HG02642 (cell line): ENCODE measurements around the gene RBMXL3.
"Not testable (repeated sequence)": the region's sequence is repeated elsewhere in the genome, so short reads cannot be mapped to it uniquely, and the experiment has no call there.

ENCODE experiments used
- ATAC-seq: cut with Tn5 transposase; IDR thresholded peaks from one replicate; pipeline ENCODE4 v1.9.1; 2021; ENCODE audit warnings: mild to moderate bottlenecking; ENCODE audit not compliant: unreplicated experiment, poor library complexity

The RBMXL3 gene

DNA sequence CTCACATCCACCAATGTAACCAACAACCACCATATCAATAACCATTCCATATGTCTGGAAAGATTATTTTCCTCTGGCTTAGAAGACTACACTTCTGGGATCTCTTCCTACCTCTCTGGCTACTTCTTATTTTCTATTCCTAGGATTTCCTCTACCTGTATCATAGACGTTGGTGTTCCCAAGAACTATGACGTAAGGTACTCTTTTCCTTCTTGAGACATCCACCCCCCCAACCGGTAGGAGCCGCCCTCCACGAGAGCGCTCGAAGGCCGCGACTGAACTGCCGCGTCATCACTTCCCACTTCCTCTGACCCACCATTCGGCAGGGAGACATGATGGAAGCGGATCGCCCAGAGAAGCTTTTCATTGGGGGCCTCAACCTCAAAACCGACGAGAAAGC, at the start of gene RBMXL3:
TSS of gene RBMXL3 (plus strand) at position 301 of the 400 bp plus-strand sequence. CDS start at position 333, 32 bp downstream.
- no peak for ATAC-seq

DNA sequence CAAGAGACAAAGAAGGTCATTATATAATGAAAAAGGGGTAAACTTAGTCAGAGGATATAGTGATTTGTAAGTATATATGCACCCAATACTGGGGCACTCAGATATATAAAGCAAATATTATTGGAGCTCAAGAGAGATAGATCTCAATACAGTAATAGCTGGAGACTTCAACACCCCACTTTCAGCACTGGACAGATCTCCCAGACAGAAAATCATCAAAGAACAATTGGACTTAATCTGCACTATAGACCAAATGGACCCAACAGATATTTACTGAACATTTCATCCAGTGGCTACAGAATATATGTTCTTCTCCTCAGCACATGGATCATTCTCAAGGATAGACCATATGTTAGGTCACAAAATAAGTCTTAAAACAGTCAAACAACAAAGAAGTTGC, 47.2 kb upstream of the RBMXL3 start:
- no peak for ATAC-seq

DNA sequence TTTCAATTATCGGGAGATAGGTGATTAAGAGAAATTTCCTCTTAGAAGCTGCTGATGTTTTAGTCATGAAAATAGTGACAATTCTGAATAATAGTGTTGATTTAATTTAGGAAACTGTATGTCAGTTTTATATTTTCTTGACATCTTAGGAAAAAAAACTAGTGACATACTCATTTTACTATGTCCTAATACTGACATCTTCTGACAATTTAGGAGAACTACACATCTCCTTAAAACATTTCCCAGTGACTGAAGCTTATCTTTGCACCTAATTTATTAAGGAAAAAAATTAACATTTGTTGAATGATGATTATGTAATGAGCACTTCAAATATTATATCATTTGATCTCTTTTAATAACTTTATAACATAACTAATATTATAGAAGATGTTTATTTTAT, 42.0 kb upstream of the RBMXL3 start:
- no peak for ATAC-seq

DNA sequence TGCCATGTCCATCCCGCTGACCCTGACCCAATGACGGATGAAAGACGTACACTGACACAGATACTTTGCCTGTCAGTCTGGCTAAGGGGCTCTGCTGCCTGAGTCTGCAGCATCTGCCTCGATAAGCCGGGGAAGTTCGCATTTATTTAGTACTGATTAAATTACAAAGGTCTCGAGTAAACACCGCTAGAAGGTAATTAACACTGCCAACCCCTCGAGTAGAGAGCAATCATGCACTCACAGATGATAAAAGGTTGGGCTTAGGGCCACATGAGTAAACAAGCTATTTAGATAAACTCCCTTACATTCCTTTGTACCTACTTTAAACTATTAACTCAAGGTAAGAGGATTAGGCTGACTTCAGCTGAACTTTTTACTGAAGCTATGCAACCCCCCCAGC, 16.0 kb upstream of the RBMXL3 start:
- no peak for ATAC-seq

DNA sequence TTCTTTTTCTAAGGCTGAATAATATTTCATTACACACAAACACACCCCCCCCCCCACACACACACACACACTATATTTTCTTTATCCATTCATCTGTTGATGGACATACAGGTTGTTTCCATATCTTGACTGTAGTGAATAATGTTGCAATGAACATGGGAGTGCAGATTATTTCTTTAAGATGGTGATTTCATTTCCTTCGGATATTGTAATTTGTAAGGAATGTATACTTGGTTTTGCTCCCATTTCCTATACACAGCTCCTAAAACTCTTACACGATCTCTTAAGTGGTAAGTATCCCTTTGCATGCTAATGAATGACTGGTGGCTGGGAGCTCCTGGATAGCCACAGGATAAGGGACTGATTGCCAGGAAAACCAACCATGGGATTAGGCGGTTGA, 14.7 kb upstream of the RBMXL3 start:
- no peak for ATAC-seq

DNA sequence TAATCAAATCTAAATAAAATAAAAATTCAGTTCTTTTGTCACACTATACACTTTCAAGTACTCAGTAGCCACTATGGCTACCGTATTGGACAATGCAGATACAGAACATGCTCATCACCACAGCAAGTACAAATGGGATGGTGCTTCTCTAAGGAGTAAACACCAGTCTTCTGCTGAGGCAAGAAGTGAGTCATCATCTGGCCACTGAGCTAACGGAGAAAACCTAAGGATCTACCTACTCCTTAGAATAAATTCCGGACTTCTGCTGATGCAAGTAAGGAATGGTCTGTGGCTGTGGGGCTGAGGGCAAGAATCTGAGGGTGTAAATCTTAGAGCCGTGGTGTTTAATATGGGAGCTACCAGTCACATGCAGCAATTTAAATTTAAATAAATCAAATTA, 11.3 kb upstream of the RBMXL3 start:
- no peak for ATAC-seq

DNA sequence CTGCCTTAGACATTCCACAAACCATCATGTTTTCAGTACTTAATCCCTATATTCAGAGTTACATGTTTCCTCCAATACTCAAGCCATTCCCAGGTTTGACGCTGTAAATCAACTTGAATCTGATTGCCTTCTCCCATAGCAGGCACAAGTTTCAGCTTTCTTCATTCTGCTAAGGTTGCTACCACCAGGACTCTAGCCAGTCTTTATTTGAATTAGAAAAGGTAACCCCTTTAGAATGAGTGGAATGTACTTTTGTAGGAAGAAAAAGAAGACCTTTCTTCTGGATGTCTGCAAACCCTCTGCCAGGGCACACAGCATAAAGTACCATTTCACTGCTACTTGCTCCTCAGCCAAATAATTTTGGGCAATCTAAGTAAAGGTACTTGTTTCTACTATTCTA, 10.7 kb upstream of the RBMXL3 start:
- ATAC-seq, result no peak

DNA sequence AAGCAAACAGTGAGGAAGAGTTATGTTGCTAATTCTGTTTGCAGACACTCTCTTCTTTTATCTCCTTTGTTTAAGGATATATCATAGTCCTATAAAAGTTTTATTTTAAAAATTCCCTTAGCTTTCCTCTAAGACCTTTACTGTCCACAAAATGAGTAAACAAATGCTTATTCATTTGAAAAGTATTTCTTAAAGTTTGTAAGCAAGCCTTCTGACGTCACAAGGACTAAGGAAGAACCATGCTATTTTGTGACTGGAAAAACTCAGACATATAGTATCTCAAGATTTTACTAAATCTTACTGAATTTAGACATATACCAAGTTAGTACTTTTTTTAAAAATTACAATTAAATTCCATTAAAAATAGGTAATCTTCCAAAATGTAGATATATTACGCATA, 5.2 kb upstream of the RBMXL3 start:
- no peak for ATAC-seq

DNA sequence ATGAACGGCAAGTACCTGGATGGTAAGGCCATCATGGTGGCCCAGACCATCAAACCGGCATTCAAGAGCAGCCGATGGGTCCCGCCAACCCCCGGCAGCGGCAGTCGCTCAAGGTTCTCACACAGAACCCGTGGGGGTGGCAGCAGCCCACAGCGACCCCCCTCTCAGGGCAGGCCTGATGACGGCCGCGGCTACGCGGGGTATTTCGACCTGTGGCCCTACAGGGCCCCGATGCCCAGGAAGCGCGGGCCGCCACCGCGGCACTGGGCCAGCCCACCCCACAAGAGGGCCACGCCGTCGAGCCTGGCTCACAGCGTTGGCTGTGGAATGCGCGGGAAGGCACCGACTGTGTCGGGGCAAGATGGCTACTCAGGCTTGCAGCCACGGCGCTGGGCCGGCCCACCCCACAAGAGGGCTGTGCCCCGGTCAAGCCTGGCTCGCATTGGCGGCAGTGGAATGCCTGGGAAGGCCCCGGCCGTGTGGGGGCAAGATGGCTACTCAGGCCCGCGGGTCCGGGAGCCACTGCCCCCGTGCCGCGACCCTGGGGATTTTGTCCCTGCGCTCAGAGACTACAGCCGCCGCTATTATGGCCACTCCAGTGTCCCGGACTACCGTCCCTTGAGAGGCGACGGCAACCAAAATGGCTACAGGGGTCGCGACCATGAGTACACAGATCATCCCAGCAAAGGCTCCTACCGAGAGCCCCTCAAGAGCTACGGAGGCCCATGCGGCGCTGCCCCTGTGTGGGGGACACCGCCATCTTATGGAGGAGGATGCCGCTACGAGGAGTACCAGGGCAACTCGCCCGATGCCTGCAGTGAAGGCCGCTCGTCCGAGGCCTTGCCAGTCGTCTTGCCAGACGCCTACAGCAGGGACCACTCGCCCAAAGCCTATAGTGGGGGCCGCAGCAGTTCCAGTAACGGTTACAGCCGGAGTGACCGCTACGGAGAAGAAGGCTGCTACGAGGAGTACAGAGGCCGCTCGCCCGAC, 731 bp downstream of the RBMXL3 start:
- ATAC-seq, result no peak

DNA sequence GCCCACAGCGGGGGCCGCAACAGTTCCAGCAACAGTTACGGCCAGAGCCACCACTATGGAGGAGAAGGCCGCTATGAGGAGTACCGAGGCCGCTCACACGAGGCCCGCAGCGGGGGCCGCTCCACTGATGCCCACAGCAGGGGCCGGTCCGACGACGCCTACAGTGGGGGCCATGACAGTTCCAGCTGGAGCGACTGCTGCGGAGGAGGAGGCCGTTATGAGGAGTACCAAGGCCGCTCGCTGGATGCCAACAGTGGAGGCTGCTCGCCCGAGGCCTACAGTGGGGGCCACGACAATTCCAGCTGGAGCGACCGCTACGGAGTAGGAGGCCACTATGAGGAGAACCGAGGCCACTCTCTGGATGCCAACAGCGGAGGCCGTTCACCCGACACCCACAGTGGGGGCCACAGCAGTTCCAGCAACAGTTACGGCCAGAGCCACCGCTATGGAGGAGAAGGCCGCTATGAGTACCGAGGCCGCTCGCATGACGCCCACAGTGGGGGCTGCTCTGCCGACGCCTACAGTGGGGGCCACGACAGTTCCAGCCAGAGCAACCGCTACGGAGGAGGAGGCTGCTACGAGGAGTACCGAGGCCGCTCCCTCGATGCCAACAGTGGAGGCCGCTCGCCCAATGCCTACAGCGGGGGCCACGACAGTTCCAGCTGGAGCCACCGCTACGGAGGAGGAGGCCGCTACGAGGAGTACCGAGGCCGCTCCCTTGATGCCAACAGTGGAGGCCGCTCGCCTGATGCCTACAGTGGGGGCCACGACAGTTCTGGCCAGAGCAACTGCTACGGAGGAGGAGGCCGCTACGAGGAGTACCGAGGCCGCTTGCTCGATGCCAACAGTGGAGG, 1.7 kb downstream of the RBMXL3 start:
- ATAC-seq, result no peak

DNA sequence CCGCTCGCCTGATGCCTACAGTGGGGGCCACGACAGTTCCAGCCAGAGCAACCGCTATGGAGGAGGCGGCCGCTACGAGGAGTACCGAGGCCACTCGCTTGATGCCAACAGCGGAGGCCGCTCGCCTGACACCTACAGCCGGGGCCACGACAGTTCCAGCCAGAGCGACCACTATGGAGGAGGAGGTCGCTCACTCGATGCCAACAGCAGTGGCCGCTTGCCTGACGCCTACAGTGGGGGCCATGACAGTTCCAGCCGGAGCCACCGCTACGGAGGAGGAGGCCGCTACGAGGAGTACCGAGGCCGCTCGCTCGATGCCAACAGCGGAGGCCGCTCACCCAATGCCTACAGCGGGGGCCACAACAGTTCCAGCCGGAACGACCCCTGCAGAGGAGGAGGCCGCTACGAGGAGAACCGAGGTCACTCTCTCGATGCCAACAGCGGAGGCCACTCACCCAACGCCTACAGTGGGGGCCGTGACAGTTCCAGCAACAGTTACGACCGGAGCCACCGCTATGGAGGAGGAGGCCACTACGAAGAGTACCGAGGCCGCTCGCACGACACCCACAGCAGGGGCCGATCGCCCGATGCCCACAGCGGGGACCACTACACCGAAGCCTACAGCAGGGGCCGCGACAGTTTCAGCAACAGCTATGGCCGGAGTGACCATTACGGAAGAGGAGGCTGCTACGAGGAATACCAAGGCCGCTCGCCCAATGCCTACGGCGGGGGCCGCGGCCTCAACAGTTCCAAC, 2.5 kb downstream of the RBMXL3 start:
- no peak for ATAC-seq

DNA sequence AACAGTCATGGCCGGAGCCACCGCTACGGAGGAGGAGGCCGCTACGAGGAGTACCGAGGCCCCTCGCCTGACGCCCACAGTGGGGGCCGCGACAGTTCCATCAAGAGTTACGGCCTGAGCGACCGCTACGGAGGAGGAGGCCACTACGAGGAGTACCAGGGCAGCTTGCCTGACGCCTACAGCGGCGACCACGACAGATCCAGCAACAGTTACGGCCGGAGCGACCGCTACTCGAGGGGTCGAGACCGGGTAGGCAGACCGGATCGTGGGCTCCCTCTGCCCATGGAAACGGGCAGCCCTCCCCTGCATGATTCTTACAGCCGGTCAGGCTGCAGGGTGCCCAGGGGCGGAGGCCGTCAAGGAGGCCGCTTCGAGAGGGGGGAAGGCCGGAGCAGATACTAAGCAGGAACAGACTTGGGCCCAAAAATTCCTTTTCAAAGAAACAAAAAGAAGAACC, 3.1 kb downstream of the RBMXL3 start:
- ATAC-seq, result no peak

DNA sequence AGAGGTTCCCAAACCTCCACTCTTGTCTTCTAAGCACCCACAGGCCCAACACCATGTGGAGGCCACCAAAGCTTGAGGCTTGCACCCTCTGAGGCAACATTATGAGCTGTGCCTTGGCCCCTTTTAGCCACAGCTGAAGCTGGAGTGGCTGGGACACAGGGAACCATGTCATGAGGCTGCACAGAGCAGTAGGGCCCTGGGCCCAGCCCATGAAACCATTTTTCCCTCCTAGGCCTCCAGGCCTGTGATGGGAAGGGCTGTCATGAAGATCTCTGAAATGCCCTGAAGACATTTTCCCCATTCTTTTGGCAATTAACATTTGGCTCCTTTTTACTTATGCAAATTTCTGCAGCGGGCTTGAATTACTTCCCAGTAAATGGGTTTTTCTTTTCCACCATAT, 14.8 kb downstream of the RBMXL3 start:
- ATAC-seq, result no peak

DNA sequence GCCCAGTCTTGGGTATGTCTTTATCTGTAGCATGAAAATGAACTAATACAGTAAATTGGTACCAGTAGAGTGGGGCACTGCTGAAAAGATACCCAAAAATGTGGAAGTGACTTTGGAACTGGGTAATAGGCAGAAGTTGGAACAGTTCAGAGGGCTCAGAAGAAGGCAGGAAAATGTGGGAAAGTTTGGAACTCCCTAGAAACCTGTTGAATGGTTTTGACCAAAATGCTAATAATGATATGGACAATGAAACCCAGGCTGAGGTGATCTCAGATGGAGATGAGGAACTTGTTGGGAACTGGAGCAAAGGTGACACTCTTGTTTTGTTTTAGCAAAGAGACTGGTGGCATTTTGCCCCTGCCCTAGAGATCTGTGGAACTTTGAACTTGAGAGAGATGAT, 20.3 kb downstream of the RBMXL3 start:
- ATAC-seq, result not testable (repeated sequence)

DNA sequence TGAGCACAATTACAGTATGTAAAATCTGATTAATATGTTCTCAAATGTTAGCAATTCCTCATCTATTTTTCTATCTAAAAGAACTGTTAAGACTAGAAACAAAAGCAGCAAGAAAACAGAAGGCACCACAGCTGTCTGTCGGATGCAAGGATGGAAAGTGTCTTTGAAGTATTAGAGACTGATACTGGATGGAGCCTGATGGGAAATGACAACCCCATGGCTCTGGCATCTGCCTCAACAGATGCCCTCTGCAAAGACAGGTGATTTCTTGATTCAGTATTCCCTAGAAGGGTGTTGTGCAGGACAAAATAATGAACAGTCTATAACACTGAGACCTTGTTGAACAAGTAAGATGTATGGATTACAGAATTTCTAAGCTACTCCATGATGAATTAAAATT, 24.9 kb downstream of the RBMXL3 start:
- ATAC-seq, result no peak

DNA sequence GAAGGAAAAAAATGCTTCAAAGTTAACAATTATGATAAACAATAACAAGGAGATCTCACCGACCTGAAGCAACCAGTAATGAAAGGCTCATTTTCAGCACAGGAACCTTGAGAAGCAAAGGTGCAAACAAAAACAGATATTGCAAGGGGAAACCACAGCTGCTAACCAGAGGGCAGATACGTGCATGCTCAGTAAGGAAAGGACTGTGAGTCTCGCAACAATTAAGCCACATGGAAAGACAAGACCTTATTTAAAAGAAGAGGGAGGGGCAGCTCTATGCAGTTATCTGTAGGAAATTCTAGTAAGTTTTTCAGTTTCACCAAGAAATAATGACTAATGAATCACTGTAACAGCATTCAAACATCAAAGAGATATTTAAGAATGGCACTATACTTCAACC, 25.4 kb downstream of the RBMXL3 start:
- no peak for ATAC-seq

DNA sequence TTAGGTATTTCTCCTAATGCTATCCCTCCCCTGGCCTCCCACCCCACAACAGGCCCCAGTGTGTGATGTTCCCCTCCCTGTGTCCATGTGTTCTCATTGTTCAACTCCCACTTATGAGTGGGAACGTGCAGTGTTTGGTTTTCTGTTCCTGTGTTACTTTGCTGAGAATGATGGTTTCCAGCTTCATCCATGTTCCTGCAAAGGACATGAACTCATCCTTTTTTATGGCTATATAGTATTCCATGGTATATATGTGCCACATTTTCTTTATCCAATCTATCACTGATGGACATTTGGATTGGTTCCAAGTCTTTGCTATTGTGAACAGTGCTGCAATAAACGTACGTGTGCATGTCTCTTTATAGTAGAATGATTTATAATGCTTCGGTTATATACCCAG, 28.1 kb downstream of the RBMXL3 start:
- not testable (repeated sequence) for ATAC-seq

DNA sequence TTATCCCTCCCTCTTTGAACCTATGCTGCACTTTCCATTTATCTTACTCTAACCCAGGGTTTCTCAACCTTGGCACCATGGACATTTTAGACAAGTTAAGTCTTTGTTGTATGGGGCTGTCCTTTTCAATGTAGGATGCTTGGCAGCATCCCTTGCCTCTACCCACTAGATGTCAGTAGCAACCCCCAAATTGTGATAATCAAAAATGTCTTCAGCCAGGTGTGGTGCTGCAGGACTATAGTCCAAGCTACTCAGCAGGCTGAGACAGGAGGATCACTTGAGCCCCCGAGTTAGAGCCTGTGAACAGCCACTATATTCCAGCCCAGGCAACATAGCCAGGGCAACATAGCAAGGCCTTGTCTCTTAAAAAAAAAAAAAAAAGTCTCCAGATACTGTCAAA, 37.7 kb downstream of the RBMXL3 start:
- ATAC-seq, result no peak

DNA sequence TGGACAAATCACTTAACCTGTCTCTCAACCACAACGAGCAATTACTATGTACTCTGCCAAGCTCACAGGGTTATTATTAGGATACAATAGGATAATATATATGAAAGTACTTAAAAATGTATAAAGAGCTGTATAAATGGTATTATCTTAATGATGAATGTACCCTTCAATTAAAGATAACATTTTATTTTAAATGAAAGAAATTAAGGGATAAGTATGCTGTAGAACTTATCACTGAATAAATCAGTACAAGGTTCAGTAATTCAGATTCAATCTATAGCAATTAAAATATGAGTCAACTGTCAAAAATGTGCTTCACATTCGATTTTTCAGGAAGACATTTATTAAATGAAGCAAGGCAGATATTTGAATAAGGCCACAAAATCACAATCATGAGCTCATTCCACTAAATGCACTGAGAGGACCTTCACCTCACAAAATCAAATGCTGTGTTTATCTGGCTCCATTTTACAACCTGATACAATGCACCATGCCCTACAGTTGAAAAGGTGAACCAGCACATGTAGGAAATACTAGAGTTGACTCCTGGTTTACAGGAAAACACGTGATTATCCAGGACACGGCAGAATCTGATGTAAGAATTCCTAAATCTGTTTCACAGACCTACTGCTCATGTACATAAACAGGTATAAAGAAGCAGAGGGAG, 40.3 kb downstream of the RBMXL3 start:
- ATAC-seq, result no peak

DNA sequence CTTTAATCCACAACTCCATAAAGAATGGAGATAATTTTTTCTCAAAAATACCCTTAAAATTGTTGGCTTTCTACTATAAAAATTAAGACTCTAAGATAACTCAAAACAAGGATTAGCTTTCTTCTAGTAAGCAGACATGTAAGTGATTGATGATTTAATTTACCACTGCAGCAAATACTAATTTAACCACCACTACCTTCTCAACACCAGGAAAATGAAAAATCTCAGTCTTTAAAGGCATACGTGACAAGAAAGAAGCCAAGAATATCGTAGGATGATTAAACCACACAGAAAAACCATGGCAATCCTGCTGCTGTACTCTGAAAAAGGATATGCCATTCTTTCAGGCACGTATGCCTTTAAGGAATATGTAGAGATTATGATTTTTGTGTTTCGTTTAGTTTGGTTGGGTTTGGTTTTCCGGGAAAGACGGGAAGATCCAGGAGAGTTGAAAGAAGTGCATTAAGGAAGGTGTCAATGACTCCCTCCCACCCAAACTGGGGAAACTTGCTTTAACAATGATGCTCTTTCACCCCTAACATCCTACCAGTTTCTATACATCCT, 43.8 kb downstream of the RBMXL3 start:
- no peak for ATAC-seq
